ENCODE data around the gene CSTB.

DNA sequence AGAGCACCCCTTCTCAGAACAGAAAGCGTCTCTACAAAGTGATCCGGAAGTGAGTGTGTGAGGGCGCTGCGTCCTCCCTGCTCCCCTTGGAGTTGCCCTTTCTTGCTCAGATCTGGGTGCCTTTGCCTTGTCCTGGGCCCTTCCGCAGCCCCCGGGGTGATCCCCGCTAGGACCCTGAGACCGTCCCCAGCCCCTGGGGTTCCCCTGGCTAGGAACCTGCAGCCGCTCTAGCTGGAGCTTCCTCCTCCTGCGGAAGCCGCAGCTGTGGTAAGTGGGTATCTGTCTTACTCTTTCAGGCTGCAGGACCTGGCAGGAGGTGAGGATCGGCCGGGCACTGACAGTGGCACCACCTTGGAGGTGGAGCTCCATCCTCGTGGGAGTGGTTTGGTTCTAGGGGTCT lies 24.5 kb upstream of the CSTB start:
- TF ChIP-seq, protein P1, sequence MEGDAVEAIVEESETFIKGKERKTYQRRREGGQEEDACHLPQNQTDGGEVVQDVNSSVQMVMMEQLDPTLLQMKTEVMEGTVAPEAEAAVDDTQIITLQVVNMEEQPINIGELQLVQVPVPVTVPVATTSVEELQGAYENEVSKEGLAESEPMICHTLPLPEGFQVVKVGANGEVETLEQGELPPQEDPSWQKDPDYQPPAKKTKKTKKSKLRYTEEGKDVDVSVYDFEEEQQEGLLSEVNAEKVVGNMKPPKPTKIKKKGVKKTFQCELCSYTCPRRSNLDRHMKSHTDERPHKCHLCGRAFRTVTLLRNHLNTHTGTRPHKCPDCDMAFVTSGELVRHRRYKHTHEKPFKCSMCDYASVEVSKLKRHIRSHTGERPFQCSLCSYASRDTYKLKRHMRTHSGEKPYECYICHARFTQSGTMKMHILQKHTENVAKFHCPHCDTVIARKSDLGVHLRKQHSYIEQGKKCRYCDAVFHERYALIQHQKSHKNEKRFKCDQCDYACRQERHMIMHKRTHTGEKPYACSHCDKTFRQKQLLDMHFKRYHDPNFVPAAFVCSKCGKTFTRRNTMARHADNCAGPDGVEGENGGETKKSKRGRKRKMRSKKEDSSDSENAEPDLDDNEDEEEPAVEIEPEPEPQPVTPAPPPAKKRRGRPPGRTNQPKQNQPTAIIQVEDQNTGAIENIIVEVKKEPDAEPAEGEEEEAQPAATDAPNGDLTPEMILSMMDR (IDR thresholded peaks at IDR 0.05; ENCODE audit: poor library complexity): no peak
- TF ChIP-seq EZH2 (IDR thresholded peaks at IDR 0.05; ENCODE audit: borderline replicate concordance): no peak
- no peak for TF ChIP-seq EZH2phosphoT487 (IDR thresholded peaks at IDR 0.05; ENCODE audit: low read depth, severe bottlenecking, unreplicated experiment)

All from hepatocyte (in vitro differentiated cells).